Liver (tissue), 9 donors: ENCODE measurements around the gene MINAR1. TPM values are rescaled to one million over a fixed set of nuclear protein-coding genes. Genes with fewer than 3 reads are reported as not detected.

Source experiments
- DNase-seq: peaks from one replicate; pipeline ENCODE4 v3.0.0-alpha.2; 2017; ENCODE audit warnings: low spot score
- H3K27ac ChIP-seq, 2 donors: one replicate each; pipeline ENCODE4 v1.7.0; 2013; ENCODE audit warnings: inconsistent platforms in 2 of 2, low read length in 2 of 2, control low read depth in 1 of 2, low read depth in 1 of 2, mild to moderate bottlenecking in 1 of 2
- H3K27me3 ChIP-seq, 4 donors: one replicate each; pipeline versions ENCODE4 v1.6.1 to v1.7.0; 2013; ENCODE audit warnings: low read length in 3 of 4, inconsistent platforms in 1 of 4, mild to moderate bottlenecking in 1 of 4, moderate library complexity in 1 of 4; ENCODE audit not compliant: control insufficient read depth in 4 of 4, insufficient read depth in 4 of 4
- H3K36me3 ChIP-seq, 4 donors: one replicate each; pipeline versions ENCODE4 v1.6.1 to v1.7.0; 2013; ENCODE audit warnings: low read length in 3 of 4, mild to moderate bottlenecking in 3 of 4, low read depth in 1 of 4, moderate library complexity in 1 of 4; ENCODE audit not compliant: control insufficient read depth in 4 of 4, insufficient read depth in 3 of 4
- H3K4me1 ChIP-seq, 4 donors: one replicate each; pipeline versions ENCODE4 v1.6.1 to v1.7.0; 2013; ENCODE audit warnings: low read length in 3 of 4, mild to moderate bottlenecking in 3 of 4, moderate library complexity in 1 of 4; ENCODE audit not compliant: control insufficient read depth in 4 of 4, insufficient read depth in 4 of 4
- H3K4me3 ChIP-seq, 3 donors: one replicate each; pipeline versions ENCODE4 v1.6.1 to v1.7.0; 2013; ENCODE audit warnings: low read length in 3 of 3, control low read depth in 1 of 3, low read depth in 1 of 3, mild to moderate bottlenecking in 1 of 3
- H3K9ac ChIP-seq, 2 donors: one replicate each; pipeline ENCODE4 v1.7.0; 2013; ENCODE audit warnings: low read length in 2 of 2, mild to moderate bottlenecking in 2 of 2, moderate library complexity in 2 of 2, control low read depth in 1 of 2, low read depth in 1 of 2
- H3K9me3 ChIP-seq, 4 donors: one replicate each; pipeline versions ENCODE4 v1.6.1 to v1.7.0; 2013; ENCODE audit warnings: low read length in 3 of 4; ENCODE audit not compliant: control insufficient read depth in 4 of 4
- EGR1 ChIP-seq, 2 donors: IDR thresholded peaks; 2 replicates each; pipeline ENCODE4 v1.6.1; 2016 to 2018; ENCODE audit warnings: antibody characterized with exemption in 2 of 2, low read depth in 2 of 2
- FOXA1 ChIP-seq: IDR thresholded peaks from 2 replicates; pipeline ENCODE4 v1.6.1; 2016; ENCODE audit warnings: antibody characterized with exemption
- FOXA2 ChIP-seq: IDR thresholded peaks from 2 replicates; pipeline ENCODE4 v1.6.1; 2016; ENCODE audit warnings: antibody characterized with exemption
- GABPA ChIP-seq, 2 donors: IDR thresholded peaks in 1 of 2; conservative IDR thresholded peaks in 1 of 2; 2 replicates each; pipeline ENCODE4 v1.6.1; 2016; ENCODE audit warnings: antibody characterized with exemption in 2 of 2, mild to moderate bottlenecking in 1 of 2, moderate library complexity in 1 of 2
- HNF4A ChIP-seq, 2 donors: conservative IDR thresholded peaks; 2 replicates each; pipeline ENCODE4 v1.6.1; 2016; ENCODE audit warnings: antibody characterized with exemption in 2 of 2, mild to moderate bottlenecking in 2 of 2
- HNF4G ChIP-seq: IDR thresholded peaks from 2 replicates; pipeline ENCODE4 v1.6.1; 2016; ENCODE audit warnings: antibody characterized with exemption
- JUND ChIP-seq, 2 donors: IDR thresholded peaks; 2 replicates each; pipeline ENCODE4 v1.6.1; 2016; ENCODE audit warnings: antibody characterized with exemption in 2 of 2
- NR2F2 ChIP-seq: IDR thresholded peaks from 2 replicates; pipeline ENCODE4 v1.6.1; 2016; ENCODE audit warnings: antibody characterized with exemption
- RAD21 ChIP-seq, 2 donors: IDR thresholded peaks; 2 replicates each; pipeline ENCODE4 v1.6.1; 2016; ENCODE audit warnings: antibody characterized with exemption in 2 of 2, mild to moderate bottlenecking in 2 of 2
- RXRA ChIP-seq, 2 donors: IDR thresholded peaks; 2 replicates each; pipeline ENCODE4 v1.6.1; 2017 to 2018; ENCODE audit warnings: antibody characterized with exemption in 2 of 2, mild to moderate bottlenecking in 1 of 2
- SP1 ChIP-seq: IDR thresholded peaks from 2 replicates; pipeline ENCODE4 v1.6.1; 2018; ENCODE audit warnings: antibody characterized with exemption, mild to moderate bottlenecking
- TAF1 ChIP-seq: conservative IDR thresholded peaks from 2 replicates; pipeline ENCODE4 v1.6.1; 2016; ENCODE audit warnings: antibody characterized with exemption, mild to moderate bottlenecking
- YY1 ChIP-seq: IDR thresholded peaks from 2 replicates; pipeline ENCODE4 v1.6.1; 2016; ENCODE audit warnings: antibody characterized with exemption, mild to moderate bottlenecking
- WGBS: extraction: QIAGEN DNeasy Blood & Tissue Kit; methylation state at CpG from one replicate; pipeline ENCODE4 v1.1.7; 2013; 5-methylcytosine and 5-hydroxymethylcytosine counted together
- polyA plus RNA-seq, 2 donors: library from polyadenylated mRNA; stranded (reverse) in 1 of 2; unstranded in 1 of 2; fragments of 200-250 nt in 1 of 2; fragments of >200 nt in 1 of 2; fragmentation: Nextera tagmentation in 1 of 2; extraction: Ambion mirVana in 1 of 2; gene quantifications; one replicate each; pipeline versions ENCODE4 v1.2.1 to v1.2.3, GENCODE V29; 2013 to 2015
- total RNA-seq, 2 donors: library from RNA; depleted of rRNA; stranded (reverse); fragments of >200 nt; gene quantifications; one replicate each; pipeline ENCODE4 v1.2.3, GENCODE V29; 2014
- TF ChIP-seq, protein P1 (sequence below): IDR thresholded peaks from 2 replicates; pipeline ENCODE4 v1.6.1; 2016; ENCODE audit warnings: antibody characterized with exemption, mild to moderate bottlenecking
- TF ChIP-seq, protein P2 (sequence below): IDR thresholded peaks from 2 replicates; pipeline ENCODE4 v1.6.1; 2016; ENCODE audit warnings: antibody characterized with exemption
- TF ChIP-seq, protein P3 (sequence below): IDR thresholded peaks from 2 replicates; pipeline ENCODE4 v1.6.1; 2016; ENCODE audit warnings: antibody characterized with exemption
- TF ChIP-seq, protein P4 (sequence below): IDR thresholded peaks from 2 replicates; pipeline ENCODE4 v1.6.1; 2016; ENCODE audit warnings: antibody characterized with exemption
- TF ChIP-seq, protein P5 (sequence below): fragments of 150-350 bp; IDR thresholded peaks from 2 replicates; pipeline ENCODE4 v1.5.1; 2017; ENCODE audit warnings: improper control_type of control experiment, low read depth, low read length; ENCODE audit not compliant: missing input control
- donor health status: healthy.
- donor health status: healthy.
- donor health status: healthy.
- donor health status: healthy.
- donor health status: healthy.

MINAR1 gene
- total and polyA plus RNA-seq, 4 donors, result 0.01 to 0.14 (median 0.07) TPM

DNA sequence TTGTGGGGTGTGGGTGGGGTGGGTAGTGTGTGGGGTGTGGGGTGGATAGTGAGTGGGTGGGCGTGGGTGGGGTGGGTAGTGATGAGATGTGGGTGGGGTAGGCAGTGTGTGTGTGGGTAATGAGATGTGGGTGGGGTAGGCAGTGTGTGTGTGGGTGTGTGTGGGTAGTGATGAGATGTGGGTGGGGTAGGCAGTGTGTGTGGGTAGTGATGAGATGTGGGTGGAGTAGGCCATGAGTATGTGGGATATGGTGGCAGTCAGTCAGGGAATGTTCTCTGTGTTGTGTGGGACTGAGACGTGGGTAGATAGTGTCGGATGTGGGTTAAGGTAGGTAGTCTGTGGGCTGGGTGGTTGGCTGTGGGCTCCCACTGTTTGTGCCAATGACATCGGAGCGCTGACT lies 7.1 kb downstream of the MINAR1 start:
- Histone ChIP-seq H3K36me3 (no peaks in the 10 kb centered on the region), H3K27me3 (peaks cover 0 to 8% (median 0%) of the 10 kb centered on the region in 4 donors), H3K9ac (no peak overlapping the region), H3K4me3 (no peak overlapping the region), H3K27ac (no peak overlapping the region), H3K4me1 (no peaks in the 10 kb centered on the region), H3K9me3 (no peaks in the 10 kb centered on the region)
- WGBS, result 95% methylated on average over 5 of the region's 5 CpGs
- no peak for DNase-seq
- TF ChIP-seq EGR1 (IDR thresholded peaks at IDR 0.05; ENCODE audit: low read depth in 2 of 2) (no peak), NR2F2 (no peak), HNF4A (conservative IDR thresholded peaks at IDR 0.05) (no peak)

DNA sequence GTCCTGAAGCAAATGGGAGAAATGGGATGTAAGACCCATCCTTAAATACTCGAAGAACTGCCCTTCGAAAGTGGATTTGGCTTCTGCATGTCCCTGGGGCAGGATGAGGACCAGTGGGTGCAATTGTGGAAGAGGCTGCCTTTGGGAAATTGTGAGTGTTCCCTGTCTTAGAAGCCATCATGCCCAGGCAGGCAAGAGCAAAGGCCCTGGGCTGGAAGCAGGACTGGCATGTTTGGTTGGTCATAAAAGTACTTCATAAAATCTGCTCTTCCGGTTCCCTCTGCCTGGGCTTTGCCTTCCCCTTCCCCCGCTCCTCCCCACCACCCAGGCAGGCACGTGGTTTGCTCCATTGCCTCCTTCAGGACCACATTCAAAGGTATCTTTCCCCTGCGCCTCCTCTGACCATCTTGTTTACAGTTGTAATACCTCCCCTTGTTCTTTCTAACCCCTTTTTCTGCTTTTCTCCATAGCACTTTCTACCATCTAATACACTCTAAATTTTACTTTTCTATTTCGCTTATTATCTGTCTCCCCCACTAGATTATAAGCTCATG lies 8.3 kb downstream of the MINAR1 start:
- Histone ChIP-seq H3K27me3 (peaks cover 0 to 5% (median 0%) of the 10 kb centered on the region in 4 donors), H3K4me1 (no peaks in the 10 kb centered on the region), H3K36me3 (no peaks in the 10 kb centered on the region), H3K9ac (no peak overlapping the region), H3K27ac (no peak overlapping the region), H3K9me3 (no peaks in the 10 kb centered on the region), H3K4me3 (no peak overlapping the region)
- WGBS, result 73% methylated on average over 7 of the region's 7 CpGs
- no peak for TF ChIP-seq GABPA (IDR thresholded peaks at IDR 0.05 in 1 of 2, conservative IDR thresholded peaks at IDR 0.05 in 1 of 2)
- no peak for TF ChIP-seq FOXA2
- no peak for TF ChIP-seq NR2F2
- DNase-seq, result no peak

DNA sequence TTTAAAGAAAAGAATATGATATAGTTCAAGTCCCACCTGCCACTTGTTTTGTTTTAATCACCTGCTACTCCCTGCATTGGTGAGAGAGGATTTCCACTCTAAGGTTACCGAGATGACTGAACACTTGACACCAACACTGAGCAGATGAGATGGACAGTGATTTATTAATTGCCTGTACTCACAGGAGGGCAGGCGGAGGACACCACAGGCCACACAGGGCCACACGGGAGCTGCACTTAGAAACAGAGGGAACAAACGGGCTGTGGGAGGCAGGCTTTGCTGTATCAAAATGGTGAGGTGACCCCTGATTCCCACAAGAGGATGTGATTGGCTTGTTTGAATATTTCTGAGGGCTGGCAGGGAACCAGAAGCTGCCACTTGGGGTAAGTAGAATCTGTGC lies 10.8 kb downstream of the MINAR1 start:
- Histone ChIP-seq H3K4me1 (no peaks in the 10 kb centered on the region), H3K9ac (no peak overlapping the region)
- 81% methylated on average over 4 of the region's 4 CpGs for WGBS

More for the DNA sequence above, 10.8 kb downstream of the MINAR1 start:
- peaks cover 0 to 2% (median 0%) of the 10 kb centered on the region in 4 donors for H3K9me3 ChIP-seq
- H3K4me3 ChIP-seq, result no peak overlapping the region
- TF ChIP-seq GABPA (IDR thresholded peaks at IDR 0.05 in 1 of 2, conservative IDR thresholded peaks at IDR 0.05 in 1 of 2) (no peak), RXRA (IDR thresholded peaks at IDR 0.05) (no peak), JUND (IDR thresholded peaks at IDR 0.05) (no peak), YY1 (no peak), HNF4G (no peak), EGR1 (IDR thresholded peaks at IDR 0.05; ENCODE audit: low read depth in 2 of 2) (no peak), FOXA2 (no peak), TAF1 (no peak), SP1 (no peak), RAD21 (IDR thresholded peaks at IDR 0.05) (no peak), HNF4A (conservative IDR thresholded peaks at IDR 0.05) (no peak), NR2F2 (no peak), FOXA1 (no peak)
- TF ChIP-seq, protein P1, sequence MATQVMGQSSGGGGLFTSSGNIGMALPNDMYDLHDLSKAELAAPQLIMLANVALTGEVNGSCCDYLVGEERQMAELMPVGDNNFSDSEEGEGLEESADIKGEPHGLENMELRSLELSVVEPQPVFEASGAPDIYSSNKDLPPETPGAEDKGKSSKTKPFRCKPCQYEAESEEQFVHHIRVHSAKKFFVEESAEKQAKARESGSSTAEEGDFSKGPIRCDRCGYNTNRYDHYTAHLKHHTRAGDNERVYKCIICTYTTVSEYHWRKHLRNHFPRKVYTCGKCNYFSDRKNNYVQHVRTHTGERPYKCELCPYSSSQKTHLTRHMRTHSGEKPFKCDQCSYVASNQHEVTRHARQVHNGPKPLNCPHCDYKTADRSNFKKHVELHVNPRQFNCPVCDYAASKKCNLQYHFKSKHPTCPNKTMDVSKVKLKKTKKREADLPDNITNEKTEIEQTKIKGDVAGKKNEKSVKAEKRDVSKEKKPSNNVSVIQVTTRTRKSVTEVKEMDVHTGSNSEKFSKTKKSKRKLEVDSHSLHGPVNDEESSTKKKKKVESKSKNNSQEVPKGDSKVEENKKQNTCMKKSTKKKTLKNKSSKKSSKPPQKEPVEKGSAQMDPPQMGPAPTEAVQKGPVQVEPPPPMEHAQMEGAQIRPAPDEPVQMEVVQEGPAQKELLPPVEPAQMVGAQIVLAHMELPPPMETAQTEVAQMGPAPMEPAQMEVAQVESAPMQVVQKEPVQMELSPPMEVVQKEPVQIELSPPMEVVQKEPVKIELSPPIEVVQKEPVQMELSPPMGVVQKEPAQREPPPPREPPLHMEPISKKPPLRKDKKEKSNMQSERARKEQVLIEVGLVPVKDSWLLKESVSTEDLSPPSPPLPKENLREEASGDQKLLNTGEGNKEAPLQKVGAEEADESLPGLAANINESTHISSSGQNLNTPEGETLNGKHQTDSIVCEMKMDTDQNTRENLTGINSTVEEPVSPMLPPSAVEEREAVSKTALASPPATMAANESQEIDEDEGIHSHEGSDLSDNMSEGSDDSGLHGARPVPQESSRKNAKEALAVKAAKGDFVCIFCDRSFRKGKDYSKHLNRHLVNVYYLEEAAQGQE, result no peak
- TF ChIP-seq, protein P2, sequence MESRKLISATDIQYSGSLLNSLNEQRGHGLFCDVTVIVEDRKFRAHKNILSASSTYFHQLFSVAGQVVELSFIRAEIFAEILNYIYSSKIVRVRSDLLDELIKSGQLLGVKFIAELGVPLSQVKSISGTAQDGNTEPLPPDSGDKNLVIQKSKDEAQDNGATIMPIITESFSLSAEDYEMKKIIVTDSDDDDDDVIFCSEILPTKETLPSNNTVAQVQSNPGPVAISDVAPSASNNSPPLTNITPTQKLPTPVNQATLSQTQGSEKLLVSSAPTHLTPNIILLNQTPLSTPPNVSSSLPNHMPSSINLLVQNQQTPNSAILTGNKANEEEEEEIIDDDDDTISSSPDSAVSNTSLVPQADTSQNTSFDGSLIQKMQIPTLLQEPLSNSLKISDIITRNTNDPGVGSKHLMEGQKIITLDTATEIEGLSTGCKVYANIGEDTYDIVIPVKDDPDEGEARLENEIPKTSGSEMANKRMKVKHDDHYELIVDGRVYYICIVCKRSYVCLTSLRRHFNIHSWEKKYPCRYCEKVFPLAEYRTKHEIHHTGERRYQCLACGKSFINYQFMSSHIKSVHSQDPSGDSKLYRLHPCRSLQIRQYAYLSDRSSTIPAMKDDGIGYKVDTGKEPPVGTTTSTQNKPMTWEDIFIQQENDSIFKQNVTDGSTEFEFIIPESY, result no peak
- TF ChIP-seq, protein P3, sequence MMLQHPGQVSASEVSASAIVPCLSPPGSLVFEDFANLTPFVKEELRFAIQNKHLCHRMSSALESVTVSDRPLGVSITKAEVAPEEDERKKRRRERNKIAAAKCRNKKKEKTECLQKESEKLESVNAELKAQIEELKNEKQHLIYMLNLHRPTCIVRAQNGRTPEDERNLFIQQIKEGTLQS, result no peak
- TF ChIP-seq, protein P4, sequence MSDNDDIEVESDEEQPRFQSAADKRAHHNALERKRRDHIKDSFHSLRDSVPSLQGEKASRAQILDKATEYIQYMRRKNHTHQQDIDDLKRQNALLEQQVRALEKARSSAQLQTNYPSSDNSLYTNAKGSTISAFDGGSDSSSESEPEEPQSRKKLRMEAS, result no peak
- TF ChIP-seq, protein P5, sequence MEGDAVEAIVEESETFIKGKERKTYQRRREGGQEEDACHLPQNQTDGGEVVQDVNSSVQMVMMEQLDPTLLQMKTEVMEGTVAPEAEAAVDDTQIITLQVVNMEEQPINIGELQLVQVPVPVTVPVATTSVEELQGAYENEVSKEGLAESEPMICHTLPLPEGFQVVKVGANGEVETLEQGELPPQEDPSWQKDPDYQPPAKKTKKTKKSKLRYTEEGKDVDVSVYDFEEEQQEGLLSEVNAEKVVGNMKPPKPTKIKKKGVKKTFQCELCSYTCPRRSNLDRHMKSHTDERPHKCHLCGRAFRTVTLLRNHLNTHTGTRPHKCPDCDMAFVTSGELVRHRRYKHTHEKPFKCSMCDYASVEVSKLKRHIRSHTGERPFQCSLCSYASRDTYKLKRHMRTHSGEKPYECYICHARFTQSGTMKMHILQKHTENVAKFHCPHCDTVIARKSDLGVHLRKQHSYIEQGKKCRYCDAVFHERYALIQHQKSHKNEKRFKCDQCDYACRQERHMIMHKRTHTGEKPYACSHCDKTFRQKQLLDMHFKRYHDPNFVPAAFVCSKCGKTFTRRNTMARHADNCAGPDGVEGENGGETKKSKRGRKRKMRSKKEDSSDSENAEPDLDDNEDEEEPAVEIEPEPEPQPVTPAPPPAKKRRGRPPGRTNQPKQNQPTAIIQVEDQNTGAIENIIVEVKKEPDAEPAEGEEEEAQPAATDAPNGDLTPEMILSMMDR, result no peak
- H3K36me3 ChIP-seq, result no peaks in the 10 kb centered on the region
- H3K27me3 ChIP-seq, result peaks cover 0 to 2% (median 0%) of the 10 kb centered on the region in 4 donors
- DNase-seq, result no peak
- no peak overlapping the region for H3K27ac ChIP-seq
